GM12865 (cell line): ENCODE measurements around the gene BCAS4.
"Not testable (repeated sequence)": the region's sequence is repeated elsewhere in the genome, so short reads cannot be mapped to it uniquely, and the experiment has no call there.

Source experiments
- DNase-seq: peaks from one replicate; pipeline ENCODE4 v3.0.0; 2010; ENCODE audit warnings: low read depth
- H3K4me3 ChIP-seq: 2 replicates; pipeline ENCODE4 v1.5.1; 2011; ENCODE audit warnings: mild to moderate bottlenecking, low read depth, low read length, control low read depth
- TF ChIP-seq, protein P1 (sequence below): IDR thresholded peaks from 2 replicates; pipeline ENCODE4 v1.5.1; 2011; ENCODE audit warnings: low read length, control low read depth, low read depth, inconsistent platforms; ENCODE audit not compliant: insufficient read depth; ENCODE audit errors: missing control alignments

BCAS4 gene

GRCh38 chr20:50754420-50754819 lies 40.4 kb upstream of the BCAS4 start:
- TF ChIP-seq, protein P1, sequence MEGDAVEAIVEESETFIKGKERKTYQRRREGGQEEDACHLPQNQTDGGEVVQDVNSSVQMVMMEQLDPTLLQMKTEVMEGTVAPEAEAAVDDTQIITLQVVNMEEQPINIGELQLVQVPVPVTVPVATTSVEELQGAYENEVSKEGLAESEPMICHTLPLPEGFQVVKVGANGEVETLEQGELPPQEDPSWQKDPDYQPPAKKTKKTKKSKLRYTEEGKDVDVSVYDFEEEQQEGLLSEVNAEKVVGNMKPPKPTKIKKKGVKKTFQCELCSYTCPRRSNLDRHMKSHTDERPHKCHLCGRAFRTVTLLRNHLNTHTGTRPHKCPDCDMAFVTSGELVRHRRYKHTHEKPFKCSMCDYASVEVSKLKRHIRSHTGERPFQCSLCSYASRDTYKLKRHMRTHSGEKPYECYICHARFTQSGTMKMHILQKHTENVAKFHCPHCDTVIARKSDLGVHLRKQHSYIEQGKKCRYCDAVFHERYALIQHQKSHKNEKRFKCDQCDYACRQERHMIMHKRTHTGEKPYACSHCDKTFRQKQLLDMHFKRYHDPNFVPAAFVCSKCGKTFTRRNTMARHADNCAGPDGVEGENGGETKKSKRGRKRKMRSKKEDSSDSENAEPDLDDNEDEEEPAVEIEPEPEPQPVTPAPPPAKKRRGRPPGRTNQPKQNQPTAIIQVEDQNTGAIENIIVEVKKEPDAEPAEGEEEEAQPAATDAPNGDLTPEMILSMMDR: no peak
- H3K4me3 ChIP-seq: no peak overlapping the region
- no peak for DNase-seq

- H3K4me3 ChIP-seq: no peak overlapping the region
- no peak for DNase-seq
- TF ChIP-seq, protein P1: no peak
These were observed 38.4 kb upstream of the BCAS4 start for GRCh38 chr20:50756447-50756846.

DNA sequence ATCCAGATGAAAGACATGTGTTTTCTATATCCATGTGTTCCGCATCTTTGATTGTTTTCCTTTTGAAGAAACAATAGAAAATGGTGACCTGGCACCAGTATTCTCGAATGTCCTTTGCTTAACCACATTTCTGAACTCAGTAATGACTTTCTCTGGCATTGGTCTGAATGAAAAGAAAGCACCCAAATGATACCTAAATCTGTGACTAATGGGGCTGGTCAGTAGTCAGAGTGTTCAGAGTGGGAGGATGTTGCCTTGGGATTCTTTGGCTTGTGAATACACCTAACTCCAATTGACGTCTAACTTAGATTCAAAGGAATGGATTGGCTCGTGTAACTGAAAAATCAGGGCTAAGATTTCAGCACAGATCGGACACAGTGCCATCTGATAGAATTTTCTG lies 36.4 kb upstream of the BCAS4 start:
- DNase-seq: no peak
- H3K4me3 ChIP-seq: no peak overlapping the region
- TF ChIP-seq, protein P1: no peak

DNA sequence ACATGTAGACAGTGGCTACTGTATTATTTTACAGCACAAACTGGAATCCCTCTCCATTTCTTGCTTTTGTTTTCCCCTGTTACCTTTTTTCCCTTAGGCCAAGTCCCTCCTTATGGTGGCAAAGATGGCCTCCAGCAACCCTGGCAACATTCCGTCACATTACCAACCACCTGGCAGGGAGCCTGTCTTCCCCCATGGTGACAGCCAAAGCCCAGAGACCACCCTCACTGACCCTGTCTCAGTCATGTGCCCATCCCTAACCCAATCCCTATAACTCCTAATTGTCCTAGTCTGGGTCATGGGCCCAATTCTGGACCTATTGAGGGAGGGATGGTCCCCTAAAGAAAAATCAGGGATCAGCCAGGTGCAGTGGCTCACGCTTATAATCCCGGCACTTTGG lies 35.9 kb upstream of the BCAS4 start:
- TF ChIP-seq, protein P1: no peak
- no peak overlapping the region for H3K4me3 ChIP-seq
- no peak for DNase-seq

- TF ChIP-seq, protein P1: no peak
- H3K4me3 ChIP-seq: no peak overlapping the region
- no peak for DNase-seq
These were observed 35.2 kb upstream of the BCAS4 start for GRCh38 chr20:50759678-50760077.

GRCh38 chr20:50762045-50762422 lies 32.8 kb upstream of the BCAS4 start:
- H3K4me3 ChIP-seq: no peak overlapping the region
- DNase-seq: no peak
- TF ChIP-seq, protein P1: no peak

- TF ChIP-seq, protein P1: no peak
- DNase-seq: no peak
- no peak overlapping the region for H3K4me3 ChIP-seq
These were observed 32.2 kb upstream of the BCAS4 start for GRCh38 chr20:50762435-50763220.

DNA sequence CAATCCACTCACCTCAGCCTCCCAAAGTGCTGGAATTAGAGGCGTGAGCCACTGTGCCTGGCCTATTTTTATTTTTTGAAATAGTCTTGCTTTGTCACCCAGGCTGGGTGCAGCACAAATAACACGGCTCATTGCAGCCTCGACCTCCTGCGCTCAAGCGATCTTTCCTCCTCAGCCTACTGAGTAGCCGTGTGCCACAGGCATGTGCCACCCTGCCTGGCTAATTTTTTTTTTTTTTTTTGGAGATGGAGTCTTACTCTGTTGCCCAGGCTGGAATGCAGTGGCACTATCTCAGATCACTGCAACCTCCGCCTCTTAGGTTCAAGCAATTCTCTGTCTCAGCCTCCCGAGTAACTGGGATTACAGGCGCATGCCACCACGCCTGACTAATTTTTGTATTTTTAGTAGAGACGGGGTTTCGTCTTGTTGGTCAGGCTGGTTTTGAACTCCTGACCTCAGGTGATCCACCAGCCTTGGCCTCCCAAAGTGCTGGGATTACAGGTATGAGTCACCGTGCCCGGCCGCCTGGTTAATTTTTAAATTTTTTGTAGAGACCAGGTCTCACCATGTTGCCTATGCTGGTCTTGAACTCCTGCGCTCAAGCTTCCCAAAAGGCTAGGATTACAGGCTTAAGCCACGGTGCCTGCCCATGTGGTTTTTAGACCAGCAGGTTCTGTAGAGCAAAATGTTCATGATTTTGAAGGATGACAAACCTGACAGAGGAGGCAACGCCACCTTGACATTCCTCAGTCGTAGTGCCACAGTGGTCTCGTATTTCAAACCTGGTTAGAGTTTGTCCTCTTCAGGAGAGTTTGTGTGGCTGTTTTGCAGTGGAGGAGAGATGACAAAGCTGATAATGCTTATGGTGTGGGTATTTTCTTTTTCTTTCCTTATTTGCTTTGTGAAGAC lies 31.1 kb upstream of the BCAS4 start:
- H3K4me3 ChIP-seq, DNase-seq: not testable (repeated sequence)

DNA sequence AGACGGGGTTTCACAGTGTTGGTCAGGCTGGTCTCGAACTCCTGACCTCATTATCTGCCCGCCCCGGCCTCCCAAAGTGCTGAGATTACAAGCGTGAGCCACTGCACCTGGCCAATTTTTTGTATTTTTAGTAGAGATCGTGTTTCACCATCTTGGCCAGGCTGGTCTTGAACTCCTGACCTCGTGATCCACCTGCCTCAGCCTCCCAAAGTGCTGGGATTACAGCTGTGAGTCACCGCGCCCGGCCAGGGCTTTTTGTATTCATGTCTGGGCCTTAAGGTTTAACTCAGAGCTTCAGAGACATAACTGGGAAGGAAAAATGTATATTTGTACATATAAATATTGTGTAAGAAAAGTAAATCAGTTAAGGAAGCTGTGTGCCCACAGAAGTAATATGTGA lies 29.6 kb upstream of the BCAS4 start:
- not testable (repeated sequence) for H3K4me3 ChIP-seq, DNase-seq
